22Rv1 (cell line): Measurements from ENCODE around the gene CLIC5.

Source experiments
- H3K27ac ChIP-seq: fragments of 450-650 bp; 2 replicates; pipeline ENCODE4 v1.5.1; 2017
- CTCF ChIP-seq: fragments of 450-650 bp; IDR thresholded peaks from 2 replicates; pipeline ENCODE4 v1.5.1; 2017; ENCODE audit warnings: mild to moderate bottlenecking
- ZFX ChIP-seq: fragments of 450-650 bp; IDR thresholded peaks from 2 replicates; pipeline ENCODE4 v1.6.1; 2017; ENCODE audit warnings: antibody characterized with exemption, borderline replicate concordance

Gene CLIC5

DNA sequence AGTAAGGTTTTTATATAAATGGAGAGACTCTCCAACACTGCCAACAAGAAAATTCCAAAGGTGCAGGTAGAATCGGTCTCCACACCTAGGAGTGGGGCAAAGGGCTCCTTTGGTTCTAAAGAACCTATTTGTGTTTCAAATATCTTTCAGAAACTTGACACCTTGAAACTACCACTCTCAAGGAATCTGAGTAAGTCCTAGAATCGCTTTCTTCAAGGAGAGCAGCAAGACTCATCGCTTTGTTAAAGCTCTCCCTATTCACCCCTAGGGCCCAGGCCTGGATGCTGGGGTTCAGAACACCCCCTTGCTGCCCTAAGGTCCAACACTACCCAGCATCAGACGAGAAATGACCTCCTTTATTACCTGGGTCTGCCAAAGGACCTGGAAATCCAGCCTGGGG lies 2.0 kb downstream of the CLIC5 start:
- no peak for TF ChIP-seq ZFX
- TF ChIP-seq CTCF: no peak

GRCh38 chr6:46012834-46013233 lies 2.8 kb downstream of the CLIC5 start:
- TF ChIP-seq ZFX (no peak), CTCF (no peak)
- no peak overlapping the region for H3K27ac ChIP-seq

More for the DNA sequence above, 2.0 kb downstream of the CLIC5 start:
- no peak overlapping the region for H3K27ac ChIP-seq

DNA sequence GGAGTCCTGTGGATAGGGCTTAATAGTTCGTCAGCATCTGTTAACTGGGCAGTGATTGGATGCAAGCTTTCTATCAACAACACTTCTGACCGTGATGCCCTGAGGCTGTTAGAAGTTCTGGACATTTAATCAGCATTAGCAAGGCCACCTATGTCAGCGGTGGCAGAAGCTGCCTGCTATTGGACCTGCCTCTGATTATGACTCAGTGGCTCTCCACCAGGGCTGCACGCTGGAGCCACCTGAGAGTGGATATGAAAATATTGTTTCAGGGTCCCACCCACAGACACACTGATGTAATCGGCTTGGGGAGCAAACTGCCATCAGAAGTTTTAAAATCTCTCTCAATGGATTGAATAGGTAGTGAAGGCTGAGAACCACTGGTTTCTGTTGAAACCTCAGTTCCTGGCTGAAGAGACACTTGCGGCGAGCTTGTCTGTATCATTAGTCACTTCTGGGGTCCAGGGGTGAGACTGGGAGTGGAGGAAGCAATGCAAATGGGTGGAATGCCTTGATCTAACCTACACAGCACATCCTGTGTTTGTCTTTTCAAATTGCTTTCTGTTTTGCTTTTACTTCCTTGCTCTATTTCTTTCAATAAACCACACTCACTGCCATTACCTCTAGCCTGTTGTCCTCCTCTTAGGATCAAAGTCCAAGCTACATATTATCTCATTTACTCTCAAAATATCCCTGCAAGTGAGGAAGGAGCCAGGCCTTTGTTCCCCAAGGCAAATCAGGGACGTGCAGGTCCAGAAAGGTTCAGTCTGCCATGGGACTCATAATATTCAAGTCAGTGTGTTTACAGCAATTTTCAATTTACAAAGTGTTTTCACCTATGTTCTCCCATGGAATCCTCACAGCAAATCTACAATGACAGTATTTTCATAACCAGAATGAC lies 4.2 kb downstream of the CLIC5 start:
- no peak overlapping the region for H3K27ac ChIP-seq

GRCh38 chr6:46010771-46011170 lies 4.9 kb downstream of the CLIC5 start:
- TF ChIP-seq ZFX (no peak), CTCF (no peak)
- no peak overlapping the region for H3K27ac ChIP-seq

More for the DNA sequence above, 4.2 kb downstream of the CLIC5 start:
- no peak for TF ChIP-seq ZFX
- TF ChIP-seq CTCF: no peak

DNA sequence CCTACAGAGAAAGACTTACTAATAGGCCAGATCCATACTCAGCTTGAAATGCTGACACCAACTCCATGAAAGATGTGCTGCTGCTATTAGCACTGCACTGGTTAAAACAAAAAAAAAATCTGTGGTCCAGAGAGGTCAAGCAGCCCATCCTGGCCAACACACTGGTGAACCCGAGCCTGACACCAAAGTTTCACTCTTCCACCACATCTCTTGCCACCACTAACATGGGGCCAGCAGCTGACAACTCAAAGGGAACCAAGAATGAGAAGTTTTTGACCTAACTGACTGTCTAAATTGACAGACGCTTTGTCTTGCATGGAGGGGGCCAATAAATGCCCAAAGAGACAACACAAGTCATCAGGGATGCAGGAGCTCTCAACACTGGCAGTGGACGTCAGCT lies 5.4 kb downstream of the CLIC5 start:
- TF ChIP-seq ZFX: no peak
- no peak for TF ChIP-seq CTCF
- no peak overlapping the region for H3K27ac ChIP-seq

DNA sequence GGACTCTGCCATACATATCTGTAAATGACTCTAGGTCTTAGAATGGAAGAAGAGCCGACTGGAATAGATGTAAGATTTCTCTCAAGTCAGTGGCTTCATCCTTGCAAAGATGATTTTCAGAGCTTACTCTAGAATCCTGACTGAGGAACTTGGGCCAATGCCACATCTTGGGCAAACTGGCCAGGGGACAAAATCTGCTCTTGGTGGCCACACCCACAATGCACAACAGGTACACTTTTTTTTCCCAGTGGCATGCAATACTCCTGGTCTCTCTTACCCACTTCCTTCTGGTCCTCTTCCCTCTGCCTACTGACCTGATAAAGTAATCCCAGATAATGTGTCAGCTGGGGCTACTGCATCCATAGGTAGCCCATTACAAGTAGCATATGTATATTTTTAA lies 13.4 kb downstream of the CLIC5 start:
- TF ChIP-seq ZFX (no peak), CTCF (no peak)
- H3K27ac ChIP-seq: no peak overlapping the region

DNA sequence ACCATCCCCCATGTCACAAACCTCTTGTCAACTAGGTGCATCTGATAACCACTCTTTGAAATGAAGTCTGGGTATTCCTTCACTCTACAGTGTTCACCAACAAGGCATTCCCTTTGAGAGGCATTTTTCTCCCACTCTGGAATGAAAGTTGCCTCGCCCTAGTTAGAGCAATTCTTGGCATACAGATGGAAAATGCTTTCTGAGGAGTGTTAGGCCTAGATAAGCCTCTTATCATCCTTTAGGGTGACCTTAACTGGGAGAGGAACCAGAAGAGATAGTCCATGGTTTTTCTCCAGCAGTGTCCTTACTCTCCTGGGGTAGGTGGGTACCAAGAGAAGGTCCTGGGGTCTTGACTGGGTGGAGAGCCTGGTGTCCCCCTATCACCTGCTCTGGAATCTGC lies 14.8 kb downstream of the CLIC5 start:
- TF ChIP-seq CTCF (no peak), ZFX (no peak)
- H3K27ac ChIP-seq: no peak overlapping the region
